Coronary artery (tissue), 2 donors: ENCODE data around the gene NOP56.
"Not testable (repeated sequence)": the region's sequence is repeated elsewhere in the genome, so short reads cannot be mapped to it uniquely, and the experiment has no call there.

Experiments used
- DNase-seq: peaks from one replicate; pipeline ENCODE4 v3.0.0-alpha.2; 2017; ENCODE audit warnings: low spot score
- H3K27ac ChIP-seq, 2 donors: fragments of 200-600 bp; sonication (generic); one replicate each; pipeline ENCODE4 v1.5.1; 2016 to 2019
- H3K4me3 ChIP-seq: fragments of 200-600 bp; sonication (generic); 2 replicates; pipeline ENCODE4 v1.5.1; 2016; ENCODE audit warnings: mild to moderate bottlenecking, moderate library complexity
- TF ChIP-seq, protein P1 (sequence below): fragments of 200-600 bp; sonication (generic); IDR thresholded peaks from one replicate; pipeline ENCODE4 v1.5.1; 2019; ENCODE audit warnings: antibody characterized with exemption

The NOP56 gene

GRCh38 chr20:2692886-2693285, 40.5 kb downstream of the NOP56 start:
- no peak for DNase-seq
- TF ChIP-seq, protein P1, sequence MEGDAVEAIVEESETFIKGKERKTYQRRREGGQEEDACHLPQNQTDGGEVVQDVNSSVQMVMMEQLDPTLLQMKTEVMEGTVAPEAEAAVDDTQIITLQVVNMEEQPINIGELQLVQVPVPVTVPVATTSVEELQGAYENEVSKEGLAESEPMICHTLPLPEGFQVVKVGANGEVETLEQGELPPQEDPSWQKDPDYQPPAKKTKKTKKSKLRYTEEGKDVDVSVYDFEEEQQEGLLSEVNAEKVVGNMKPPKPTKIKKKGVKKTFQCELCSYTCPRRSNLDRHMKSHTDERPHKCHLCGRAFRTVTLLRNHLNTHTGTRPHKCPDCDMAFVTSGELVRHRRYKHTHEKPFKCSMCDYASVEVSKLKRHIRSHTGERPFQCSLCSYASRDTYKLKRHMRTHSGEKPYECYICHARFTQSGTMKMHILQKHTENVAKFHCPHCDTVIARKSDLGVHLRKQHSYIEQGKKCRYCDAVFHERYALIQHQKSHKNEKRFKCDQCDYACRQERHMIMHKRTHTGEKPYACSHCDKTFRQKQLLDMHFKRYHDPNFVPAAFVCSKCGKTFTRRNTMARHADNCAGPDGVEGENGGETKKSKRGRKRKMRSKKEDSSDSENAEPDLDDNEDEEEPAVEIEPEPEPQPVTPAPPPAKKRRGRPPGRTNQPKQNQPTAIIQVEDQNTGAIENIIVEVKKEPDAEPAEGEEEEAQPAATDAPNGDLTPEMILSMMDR: no peak
- Histone ChIP-seq H3K4me3 (peak overlapping the region; percentile 75), H3K27ac (peak overlapping the region in 1 of 2 donors; percentile 92)

DNA sequence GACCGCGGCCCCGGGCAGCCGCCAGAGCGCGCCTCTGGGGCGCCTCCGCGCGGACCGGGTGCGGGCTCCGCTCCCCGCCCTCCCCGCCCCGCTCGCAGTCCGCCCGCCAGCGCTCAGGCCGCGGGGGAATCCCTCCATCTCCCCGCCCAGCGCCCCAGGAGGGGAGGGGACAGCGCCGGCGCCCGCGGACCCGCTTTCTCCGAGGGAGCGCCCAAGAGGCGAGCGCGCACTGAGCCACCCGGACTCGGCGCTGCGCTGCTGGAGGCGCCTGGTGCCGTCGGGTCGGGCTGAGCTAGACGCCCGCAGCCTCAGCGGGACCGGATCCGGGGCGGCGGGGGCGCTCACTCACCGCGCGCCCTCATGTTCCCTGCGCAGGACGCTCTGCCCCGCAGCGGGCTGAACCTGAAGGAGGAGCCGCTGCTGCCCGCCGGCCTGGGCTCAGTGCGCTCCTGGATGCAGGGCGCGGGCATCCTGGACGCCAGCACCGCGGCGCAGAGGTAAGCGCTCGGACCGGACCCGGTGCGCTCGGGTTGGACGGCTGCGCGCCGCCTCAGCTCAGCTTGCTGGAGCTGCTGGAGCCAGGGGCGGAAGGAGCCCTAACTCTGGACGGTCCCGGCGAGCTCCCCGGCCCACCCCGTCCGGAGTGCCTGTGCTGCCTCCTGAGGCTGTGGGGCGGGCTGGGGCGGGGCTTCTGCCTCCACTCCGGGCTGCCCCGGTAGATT, 41.0 kb downstream of the NOP56 start:
- Histone ChIP-seq H3K27ac (peak overlapping the region; percentile 5 to 92), H3K4me3 (peak overlapping the region; percentile 75)
- TF ChIP-seq, protein P1: no peak
- DNase-seq: no peak

DNA sequence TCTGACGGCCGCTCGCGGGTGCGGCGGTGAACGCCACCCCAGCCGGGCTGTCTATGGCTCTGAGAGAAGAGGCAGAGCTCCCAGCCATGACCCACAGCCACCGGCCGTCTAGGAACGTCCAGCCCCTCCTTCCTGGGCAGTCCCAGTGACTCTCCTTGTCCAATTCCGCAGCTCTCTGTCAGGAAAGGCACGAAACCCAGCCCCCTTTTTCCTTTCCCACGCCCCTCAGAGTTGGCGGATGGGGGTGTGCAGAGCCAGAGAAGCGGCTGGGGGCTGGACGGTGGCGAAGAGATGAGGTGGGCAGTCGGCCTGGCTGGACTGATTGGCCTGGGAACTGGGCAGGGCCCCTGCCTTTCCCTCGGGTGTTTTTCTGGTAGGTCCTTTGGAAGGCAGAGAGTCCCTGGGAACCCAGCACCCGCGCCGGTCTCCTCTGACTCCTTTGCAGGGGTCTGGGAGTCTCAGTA, 41.6 kb downstream of the NOP56 start:
- DNase-seq: no peak
- peak overlapping the region; percentile 75 for H3K4me3 ChIP-seq
- TF ChIP-seq, protein P1: no peak
- H3K27ac ChIP-seq: no peak overlapping the region

DNA sequence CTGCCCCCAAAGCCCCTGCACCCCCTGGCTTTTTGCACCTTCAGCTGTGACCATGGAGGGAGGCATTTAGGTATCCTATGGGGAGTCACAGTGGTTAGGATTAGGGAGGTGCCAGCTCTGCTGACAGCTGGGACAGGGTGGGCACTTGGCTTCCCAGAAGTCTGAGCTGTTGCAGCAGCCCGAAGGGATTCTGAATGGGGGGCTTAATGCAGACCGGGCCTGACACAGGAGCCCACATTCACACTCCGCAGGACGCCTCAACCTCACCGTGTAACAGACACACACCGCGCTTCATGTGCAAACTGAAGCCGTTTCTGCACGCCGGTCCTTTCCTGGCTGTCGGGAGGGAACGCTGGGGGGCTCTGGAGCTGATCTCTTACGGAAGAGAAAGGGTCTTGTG, 42.1 kb downstream of the NOP56 start:
- Histone ChIP-seq H3K4me3 (no peak overlapping the region), H3K27ac (no peak overlapping the region)
- TF ChIP-seq, protein P1: no peak
- no peak for DNase-seq

- TF ChIP-seq, protein P1: no peak
- no peak overlapping the region for H3K4me3 ChIP-seq
- no peak for DNase-seq
- no peak overlapping the region for H3K27ac ChIP-seq
Measured at GRCh38 chr20:2695206-2695983, 43.0 kb downstream of the NOP56 start.

DNA sequence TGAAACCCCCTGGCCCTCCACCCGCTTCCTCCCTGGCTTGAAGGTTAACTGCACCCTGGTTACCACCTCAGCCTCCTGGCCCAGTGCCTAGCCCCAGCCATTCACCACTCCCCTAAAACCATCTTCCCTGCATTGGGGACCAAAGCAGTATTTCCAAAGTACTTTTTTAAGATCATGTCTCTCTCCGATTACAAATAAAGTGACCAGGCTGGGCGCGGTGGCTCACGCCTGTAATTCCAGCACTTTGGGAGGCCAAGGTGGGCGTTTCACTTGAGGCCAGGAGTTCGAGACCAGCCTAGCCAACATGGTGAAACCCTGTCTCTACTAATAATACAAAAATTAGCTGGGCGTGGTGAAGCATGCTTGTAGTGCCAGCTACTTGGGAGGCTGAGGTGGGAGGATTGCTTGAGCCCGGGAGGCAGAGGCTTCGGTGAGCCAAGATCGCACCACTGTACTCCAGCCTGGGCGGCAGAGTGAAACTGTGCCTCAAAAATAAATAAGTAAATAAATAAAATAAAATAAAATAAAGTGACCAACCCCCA, 43.6 kb downstream of the NOP56 start:
- not testable (repeated sequence) for H3K27ac ChIP-seq, H3K4me3 ChIP-seq
- peak; percentile 55 for DNase-seq

DNA sequence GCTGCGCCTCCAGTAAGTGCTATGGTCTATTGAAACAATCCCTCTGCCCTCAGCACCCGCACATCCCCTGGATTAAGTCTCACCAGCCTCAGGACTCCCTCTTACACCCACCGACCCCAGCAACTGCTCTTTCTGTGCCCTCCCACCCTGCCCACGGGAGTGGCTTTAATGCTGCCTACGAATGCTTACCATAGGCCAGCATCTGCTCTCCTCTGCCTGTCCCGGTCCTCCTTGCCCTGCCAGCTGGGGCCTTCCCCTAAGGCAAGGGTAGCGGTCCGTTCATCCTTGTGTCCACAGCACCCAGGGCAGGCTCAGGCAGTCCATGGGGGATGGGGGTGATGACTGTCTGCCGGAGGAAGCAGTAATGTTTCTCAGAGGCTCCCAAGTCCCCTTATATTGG, 44.2 kb downstream of the NOP56 start:
- H3K4me3 ChIP-seq: no peak overlapping the region
- TF ChIP-seq, protein P1: no peak
- H3K27ac ChIP-seq: no peak overlapping the region
- DNase-seq: peak; percentile 28
